GM10248 (cell line): ENCODE results near the gene INPP4A.

ENCODE experiments used
- CTCF ChIA-PET: fragments of 300-600 bp; sonication (Branson Sonifier 250); formaldehyde crosslinking; extraction: SDS; loops from one replicate; lab custom pipeline; 2021; ENCODE audit warnings: antibody characterized with exemption; lab: Yijun Ruan, JAX
- POLR2A ChIA-PET: fragments of 350-650 bp; sonication (Branson Sonifier 250); formaldehyde crosslinking; extraction: SDS; loops from one replicate; lab custom pipeline; 2020; ENCODE audit warnings: antibody characterized with exemption; lab: Yijun Ruan, JAX
- DNase-seq: peaks from one replicate; pipeline ENCODE4 v3.0.0; 2012; ENCODE audit errors: extremely low spot score
- CTCF ChIP-seq: IDR thresholded peaks from 2 replicates; pipeline ENCODE4 v1.5.1; 2012; ENCODE audit warnings: mild to moderate bottlenecking, low read depth; ENCODE audit errors: extremely low read depth, missing control alignments, control extremely low read depth

INPP4A gene

GRCh38 chr2:98436734-98437133, 7.9 kb upstream of the INPP4A start:
- ChIA-PET CTCF (no interaction called here), POLR2A (no interaction called here)
- no peak for TF ChIP-seq CTCF

GRCh38 chr2:98438190-98439133, 6.2 kb upstream of the INPP4A start:
- ChIA-PET CTCF (no interaction called here), POLR2A (no interaction called here)
- DNase-seq: peak; percentile 55
- no peak for TF ChIP-seq CTCF

More at GRCh38 chr2:98436734-98437133, 7.9 kb upstream of the INPP4A start:
- DNase-seq: no peak

GRCh38 chr2:98441706-98442450, 2.8 kb upstream of the INPP4A start:
- POLR2A ChIA-PET: no interaction called here
- CTCF ChIA-PET: interaction anchor here (1.0 kb wide), 1 partner anchor 15 kb away, joined by 3 read pairs; no protein-coding TSS in a partner anchor

GRCh38 chr2:98442488-98442887, 2.2 kb upstream of the INPP4A start:
- POLR2A ChIA-PET: interaction anchor here (0.7 kb wide), 1 partner anchor 10 kb away, joined by 3 read pairs; no protein-coding TSS in a partner anchor
- DNase-seq: no peak
- CTCF ChIA-PET: interaction anchor here (1.3 kb wide), 1 partner anchor 10 kb away, joined by 5 read pairs; no protein-coding TSS in a partner anchor
- TF ChIP-seq CTCF: no peak

More at GRCh38 chr2:98441706-98442450, 2.8 kb upstream of the INPP4A start:
- TF ChIP-seq CTCF: no peak
- DNase-seq: no peak

GRCh38 chr2:98445177-98445682, 572 bp downstream of the INPP4A start:
- no peak for TF ChIP-seq CTCF
- peak; percentile 25 for DNase-seq
- ChIA-PET CTCF (interaction anchor here (1.9 kb wide), 1 partner anchor 26 kb away, joined by 7 read pairs; no protein-coding TSS in a partner anchor), POLR2A (no interaction called here)
